Karpas-422 (cell line): ENCODE data around the gene CLPTM1. TPM values are rescaled to one million over a fixed set of nuclear protein-coding genes. Genes with fewer than 3 reads are reported as not detected.

ENCODE experiments used
- DNase-seq: peaks from one replicate; pipeline ENCODE4 v3.0.0-alpha.2; 2015
- H2AFZ ChIP-seq: fragments of 200-600 bp; sonication (generic); 2 replicates; pipeline ENCODE4 v1.6.1; 2014; ENCODE audit warnings: antibody characterized with exemption, low read length, mixed read lengths
- H3K27ac ChIP-seq: fragments of 200-600 bp; sonication (generic); 2 replicates; pipeline ENCODE4 v1.5.1; 2014; ENCODE audit warnings: mild to moderate bottlenecking, low read length, moderate library complexity
- H3K27me3 ChIP-seq: fragments of 200-600 bp; sonication (generic); 2 replicates; pipeline ENCODE4 v1.6.1; 2014; ENCODE audit warnings: low read length, mixed read lengths
- H3K36me3 ChIP-seq: fragments of 200-600 bp; sonication (generic); 2 replicates; pipeline ENCODE4 v1.6.1; 2014; ENCODE audit warnings: low read length, mixed read lengths; ENCODE audit not compliant: insufficient read depth
- H3K4me1 ChIP-seq: fragments of 200-600 bp; sonication (generic); 2 replicates; pipeline ENCODE4 v1.6.1; 2014; ENCODE audit warnings: mild to moderate bottlenecking, low read length, mixed read lengths
- H3K4me2 ChIP-seq: fragments of 200-600 bp; sonication (generic); 2 replicates; pipeline ENCODE4 v1.6.1; 2014; ENCODE audit warnings: low read length, low read depth, mild to moderate bottlenecking; ENCODE audit not compliant: poor library complexity, severe bottlenecking
- H3K4me3 ChIP-seq: fragments of 200-600 bp; sonication (generic); 2 replicates; pipeline ENCODE4 v1.5.1; 2014; ENCODE audit warnings: mild to moderate bottlenecking, antibody characterized with exemption, low read length, mixed read lengths
- H3K79me2 ChIP-seq: fragments of 200-600 bp; sonication (generic); 2 replicates; pipeline ENCODE4 v1.6.1; 2014; ENCODE audit warnings: mild to moderate bottlenecking, low read length, mixed read lengths
- H3K9ac ChIP-seq: fragments of 200-600 bp; sonication (generic); 2 replicates; pipeline ENCODE4 v1.6.0; 2014; ENCODE audit warnings: low read length
- H3K9me2 ChIP-seq: fragments of 200-600 bp; sonication (generic), shearing (Covaris generic); replicated peaks from 2 replicates; pipeline ENCODE4 v1.6.0; 2014; ENCODE audit warnings: mild to moderate bottlenecking, low read length, moderate library complexity; ENCODE audit not compliant: insufficient read depth
- H3K9me3 ChIP-seq: fragments of 300-700, 200-600 bp; sonication (generic); 2 replicates; pipeline ENCODE4 v1.6.1; 2014; ENCODE audit warnings: low read length, mixed read lengths
- H4K20me1 ChIP-seq: fragments of 200-600 bp; sonication (generic); 2 replicates; pipeline ENCODE4 v1.6.1; 2014; ENCODE audit warnings: mild to moderate bottlenecking, antibody characterized with exemption, low read length, low read depth; ENCODE audit not compliant: insufficient read depth
- total RNA-seq: library from RNA; depleted of rRNA; stranded (reverse); fragments of >200 nt; shearing (Covaris generic); gene quantifications from 2 replicates; pipeline ENCODE4 v1.2.3, GENCODE V29; 2014; ENCODE audit warnings: low replicate concordance

CLPTM1 gene
- total RNA-seq, 1 experiment from 2014 or later = 19.7 TPM

- H3K4me3 ChIP-seq = no peak overlapping the region
- DNase-seq = no peak
- no peaks in the 10 kb centered on the region for H3K27me3 ChIP-seq
- no peaks in the 10 kb centered on the region for H4K20me1 ChIP-seq
- no peak overlapping the region for H3K27ac ChIP-seq
- no peaks in the 10 kb centered on the region for H3K36me3 ChIP-seq
- peaks cover 13% of the 10 kb centered on the region for H3K4me1 ChIP-seq
- H3K9ac ChIP-seq = no peak overlapping the region
- no peak overlapping the region for H2AFZ ChIP-seq
- peaks cover 12% of the 10 kb centered on the region for H3K79me2 ChIP-seq
- no peak overlapping the region for H3K4me2 ChIP-seq
- no peaks in the 10 kb centered on the region for H3K9me3 ChIP-seq
- H3K9me2 ChIP-seq = no peaks in the 10 kb centered on the region
These were observed 5.6 kb upstream of the CLPTM1 start for GRCh38 chr19:44949550-44949949.

GRCh38 chr19:44951179-44952159 is 3.7 kb upstream of the CLPTM1 start:
- Histone ChIP-seq H3K9ac (peak overlapping the region; percentile 44; the same call in 1 of the 2 replicates), H3K4me1 (peaks cover 20% of the 10 kb centered on the region), H3K27ac (no peak overlapping the region), H3K4me2 (no peak overlapping the region), H3K36me3 (no peaks in the 10 kb centered on the region), H2AFZ (no peak overlapping the region), H3K9me2 (no peaks in the 10 kb centered on the region), H3K4me3 (no peak overlapping the region), H4K20me1 (peaks cover 10% of the 10 kb centered on the region), H3K9me3 (no peaks in the 10 kb centered on the region), H3K79me2 (peaks cover 24% of the 10 kb centered on the region), H3K27me3 (no peaks in the 10 kb centered on the region)
- DNase-seq = peak; percentile 92

GRCh38 chr19:44954278-44954648 is 917 bp upstream of the CLPTM1 start:
- H3K9ac ChIP-seq = peak overlapping the region; percentile 99
- H3K79me2 ChIP-seq = peaks cover 52% of the 10 kb centered on the region
- peak overlapping the region; percentile 88 for H3K4me2 ChIP-seq
- H3K9me2 ChIP-seq = no peaks in the 10 kb centered on the region
- H3K9me3 ChIP-seq = no peaks in the 10 kb centered on the region
- H3K27me3 ChIP-seq = no peaks in the 10 kb centered on the region
- H3K27ac ChIP-seq = peak overlapping the region; percentile 82
- H3K4me1 ChIP-seq = peaks cover 41% of the 10 kb centered on the region
- peak overlapping the region; percentile 82; the same call in 1 of the 2 replicates for H2AFZ ChIP-seq
- H3K36me3 ChIP-seq = no peaks in the 10 kb centered on the region
- no peak for DNase-seq
- H3K4me3 ChIP-seq = peak overlapping the region; percentile 100
- H4K20me1 ChIP-seq = peaks cover 26% of the 10 kb centered on the region

- H4K20me1 ChIP-seq = peaks cover 39% of the 10 kb centered on the region
- H3K36me3 ChIP-seq = no peaks in the 10 kb centered on the region
- peak overlapping the region; percentile 99 for H3K9ac ChIP-seq
- no peaks in the 10 kb centered on the region for H3K9me3 ChIP-seq
- peak overlapping the region; percentile 100 for H3K4me3 ChIP-seq
- H3K9me2 ChIP-seq = no peaks in the 10 kb centered on the region
- no peaks in the 10 kb centered on the region for H3K27me3 ChIP-seq
- H2AFZ ChIP-seq = no peak overlapping the region
- peaks cover 56% of the 10 kb centered on the region for H3K4me1 ChIP-seq
- H3K27ac ChIP-seq = peak overlapping the region; percentile 28; the same call in 1 of the 2 replicates
- peak; percentile 65 for DNase-seq
- peak overlapping the region; percentile 95 for H3K4me2 ChIP-seq
- peaks cover 67% of the 10 kb centered on the region for H3K79me2 ChIP-seq
These were observed 592 bp downstream of the CLPTM1 start for GRCh38 chr19:44955505-44956439.

GRCh38 chr19:44957526-44957925 is 2.3 kb downstream of the CLPTM1 start:
- peak overlapping the region; percentile 99 for H3K9ac ChIP-seq
- H3K9me3 ChIP-seq = no peaks in the 10 kb centered on the region
- H3K79me2 ChIP-seq = peaks cover 84% of the 10 kb centered on the region
- no peak overlapping the region for H3K4me3 ChIP-seq
- no peaks in the 10 kb centered on the region for H3K27me3 ChIP-seq
- H3K36me3 ChIP-seq = peaks cover 9% of the 10 kb centered on the region; the same call in 1 of the 2 replicates
- peak overlapping the region; percentile 21; the same call in 1 of the 2 replicates for H3K27ac ChIP-seq
- no peaks in the 10 kb centered on the region for H3K9me2 ChIP-seq
- H3K4me2 ChIP-seq = peak overlapping the region; percentile 95
- peaks cover 44% of the 10 kb centered on the region for H4K20me1 ChIP-seq
- peak; percentile 29 for DNase-seq
- H2AFZ ChIP-seq = no peak overlapping the region
- H3K4me1 ChIP-seq = peaks cover 67% of the 10 kb centered on the region

GRCh38 chr19:44958090-44958489 is 2.9 kb downstream of the CLPTM1 start:
- Histone ChIP-seq H3K9ac (peak overlapping the region; percentile 99), H3K27me3 (no peaks in the 10 kb centered on the region), H3K4me3 (no peak overlapping the region), H3K36me3 (peaks cover 10% of the 10 kb centered on the region; the same call in 1 of the 2 replicates), H3K9me3 (no peaks in the 10 kb centered on the region), H3K4me1 (peaks cover 67% of the 10 kb centered on the region), H2AFZ (no peak overlapping the region), H4K20me1 (peaks cover 44% of the 10 kb centered on the region), H3K27ac (peak overlapping the region; percentile 21; the same call in 1 of the 2 replicates), H3K9me2 (no peaks in the 10 kb centered on the region), H3K79me2 (peaks cover 85% of the 10 kb centered on the region), H3K4me2 (peak overlapping the region; percentile 95)
- no peak for DNase-seq

- no peaks in the 10 kb centered on the region for H3K27me3 ChIP-seq
- H4K20me1 ChIP-seq = peaks cover 44% of the 10 kb centered on the region
- H3K4me3 ChIP-seq = no peak overlapping the region
- H3K9ac ChIP-seq = peak overlapping the region; percentile 30
- H3K27ac ChIP-seq = peak overlapping the region; percentile 73; the same call in 1 of the 2 replicates
- no peaks in the 10 kb centered on the region for H3K9me3 ChIP-seq
- peaks cover 12% of the 10 kb centered on the region; the same call in 1 of the 2 replicates for H3K36me3 ChIP-seq
- H3K4me2 ChIP-seq = no peak overlapping the region
- no peak overlapping the region for H2AFZ ChIP-seq
- peaks cover 76% of the 10 kb centered on the region for H3K79me2 ChIP-seq
- no peaks in the 10 kb centered on the region for H3K9me2 ChIP-seq
- no peak for DNase-seq
- H3K4me1 ChIP-seq = peaks cover 57% of the 10 kb centered on the region
These were observed 4.5 kb downstream of the CLPTM1 start for GRCh38 chr19:44959691-44960090.
